HG02970 (cell line): Measurements from ENCODE around the gene UGP2.
"Not testable (repeated sequence)": the region's sequence is repeated elsewhere in the genome, so short reads cannot be mapped to it uniquely, and the experiment has no call there.

Experiments
- ATAC-seq: cut with Tn5 transposase; IDR thresholded peaks from one replicate; pipeline ENCODE4 v1.9.1; 2021; ENCODE audit warnings: mild to moderate bottlenecking, moderate library complexity, moderate number of reproducible peaks; ENCODE audit not compliant: unreplicated experiment, low FRiP score

Gene UGP2

DNA sequence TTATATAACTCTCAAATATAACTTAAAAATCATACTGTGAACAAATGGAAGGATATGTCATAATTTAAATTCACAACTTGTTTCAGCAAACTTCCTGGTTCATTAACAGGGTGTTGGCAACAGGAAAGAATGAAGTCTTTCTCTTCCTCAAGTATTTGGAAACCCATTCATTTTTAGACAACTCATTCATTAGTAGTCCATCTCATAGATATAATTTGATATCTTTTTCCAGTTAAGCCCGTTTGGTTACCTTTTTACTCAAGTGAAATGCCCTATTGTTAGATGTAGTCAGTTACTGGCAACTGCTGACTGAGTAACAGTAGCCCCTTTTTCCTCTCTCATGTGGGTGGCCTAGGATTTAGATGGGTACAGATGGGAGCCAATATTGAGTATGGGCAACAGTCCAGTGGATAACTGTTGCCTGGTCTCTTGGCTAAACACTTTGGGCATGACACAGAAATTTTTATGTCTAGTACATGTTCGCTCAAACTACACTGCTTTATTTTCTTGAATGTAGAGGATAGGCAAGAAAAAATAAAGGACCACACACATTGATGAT, 4.6 kb upstream of the UGP2 start:
- no peak for ATAC-seq

DNA sequence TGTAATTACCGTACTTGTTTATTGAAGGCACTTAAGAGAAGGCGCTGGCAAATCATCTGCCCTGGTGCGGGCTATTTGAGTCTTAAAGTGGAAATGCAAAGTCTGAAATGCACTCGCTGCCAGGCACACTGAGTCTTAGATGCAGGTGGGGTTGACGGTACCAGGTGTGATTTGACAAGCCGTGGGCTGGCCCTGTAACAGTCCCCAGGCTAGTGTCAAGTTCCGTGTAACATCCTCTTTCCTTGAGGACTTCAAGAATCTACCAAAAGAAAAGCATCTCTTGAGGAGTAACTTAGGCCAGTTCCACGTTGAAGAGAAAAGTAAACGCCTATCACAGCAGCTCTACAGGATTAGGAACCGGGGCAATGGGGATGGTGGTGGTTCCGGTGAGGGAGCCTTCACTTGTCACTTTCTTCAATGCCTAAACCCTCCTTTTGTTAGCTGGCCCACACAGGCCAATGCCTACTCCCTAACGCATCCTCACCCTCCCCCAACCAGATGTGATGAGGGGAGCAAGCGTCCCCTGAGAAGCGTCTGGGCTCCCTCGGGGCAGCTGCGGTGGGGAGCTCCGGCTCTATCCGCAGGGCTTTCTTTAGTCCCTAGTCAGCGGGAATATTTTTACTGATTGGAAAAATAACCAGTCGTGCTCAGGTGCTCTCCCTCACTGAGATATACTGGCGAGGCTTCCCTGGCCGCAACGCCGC, 1.5 kb upstream of the UGP2 start:
- peak; percentile 25 for ATAC-seq

DNA sequence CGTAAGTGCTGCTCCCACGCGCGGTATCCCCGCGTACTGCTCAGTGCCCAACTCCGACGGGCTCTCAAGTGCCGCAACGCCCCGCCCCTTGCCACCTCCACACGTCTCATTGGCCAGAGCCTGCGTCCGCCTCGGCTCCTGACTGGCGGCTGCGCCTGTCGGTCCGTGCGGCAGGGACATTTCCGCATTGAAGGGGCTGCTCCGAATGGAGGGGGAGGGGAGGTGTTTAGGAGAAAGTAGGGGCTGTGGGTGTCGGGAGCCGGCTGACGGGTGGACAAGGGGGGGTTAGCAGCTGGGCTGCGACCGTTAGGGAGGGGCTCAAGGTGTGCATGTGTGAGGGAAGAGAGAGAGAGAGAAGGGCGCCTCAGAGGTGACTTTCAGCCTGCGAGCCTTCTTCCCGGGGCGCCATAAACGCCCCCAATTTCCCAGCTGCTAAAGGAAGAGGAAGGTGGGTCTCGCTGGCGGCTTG, 877 bp upstream of the UGP2 start:
- ATAC-seq, result peak; percentile 90

DNA sequence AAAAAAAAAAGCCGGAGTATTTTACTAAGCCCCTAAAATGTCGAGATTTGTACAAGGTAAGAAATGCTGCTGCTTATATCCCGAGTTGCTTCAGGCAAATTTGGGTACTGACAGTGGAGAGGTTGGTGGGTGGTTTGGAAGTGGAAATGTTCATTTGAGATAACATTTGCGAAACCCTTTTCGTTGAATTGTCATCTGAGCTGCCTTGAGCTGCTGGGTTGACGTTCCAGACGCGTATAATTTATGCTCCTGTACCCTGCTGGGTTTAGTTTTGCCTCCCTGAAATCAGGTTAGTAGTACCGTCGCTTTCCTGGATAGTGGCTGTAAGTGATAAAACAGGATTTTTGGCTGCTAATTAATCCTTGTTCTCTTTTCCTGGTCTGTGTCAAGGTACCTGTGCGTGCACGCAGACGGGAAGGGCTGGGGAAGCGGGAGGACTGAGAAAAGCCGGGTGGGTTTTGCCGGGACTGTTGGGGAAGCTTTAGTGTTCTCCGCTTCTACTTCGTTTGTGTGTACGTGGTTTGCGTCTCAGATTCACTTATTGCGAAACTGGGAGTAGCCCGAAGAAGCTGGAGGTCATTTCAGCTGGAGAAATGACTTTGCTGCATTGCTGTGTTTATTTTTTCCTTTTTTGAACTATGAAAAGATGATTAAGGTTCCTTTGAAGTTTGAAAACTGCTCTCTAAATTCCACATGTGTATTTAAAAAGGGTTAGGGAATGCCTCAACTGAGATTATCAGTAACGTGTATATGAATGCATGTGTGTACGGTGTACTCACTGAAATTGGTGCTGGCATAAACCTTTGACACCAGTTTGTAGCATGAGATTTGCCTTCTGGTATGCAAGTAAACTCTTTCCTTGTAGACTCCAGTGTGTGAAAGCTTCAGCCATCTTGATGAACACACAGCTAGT, 709 bp downstream of the UGP2 start:
- no peak for ATAC-seq

DNA sequence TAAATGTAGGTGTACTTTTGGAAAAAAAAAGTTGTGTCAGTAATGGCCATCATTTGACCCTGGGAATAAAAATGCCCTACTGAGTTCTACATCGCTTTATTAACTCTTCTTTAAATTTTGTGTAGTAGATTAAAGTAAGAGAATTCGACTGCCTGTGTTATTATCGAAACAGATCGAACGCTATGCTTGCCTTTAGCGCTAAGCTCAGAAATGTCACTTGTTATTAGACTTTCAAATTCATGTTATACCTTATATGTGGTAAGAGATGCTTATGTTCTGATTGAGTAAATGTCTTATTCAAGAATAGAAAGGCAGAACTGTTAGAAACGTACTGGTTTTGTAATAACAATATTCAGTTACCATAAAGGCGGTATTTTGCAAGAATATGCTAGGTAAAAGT, 1.4 kb downstream of the UGP2 start:
- ATAC-seq, result no peak

DNA sequence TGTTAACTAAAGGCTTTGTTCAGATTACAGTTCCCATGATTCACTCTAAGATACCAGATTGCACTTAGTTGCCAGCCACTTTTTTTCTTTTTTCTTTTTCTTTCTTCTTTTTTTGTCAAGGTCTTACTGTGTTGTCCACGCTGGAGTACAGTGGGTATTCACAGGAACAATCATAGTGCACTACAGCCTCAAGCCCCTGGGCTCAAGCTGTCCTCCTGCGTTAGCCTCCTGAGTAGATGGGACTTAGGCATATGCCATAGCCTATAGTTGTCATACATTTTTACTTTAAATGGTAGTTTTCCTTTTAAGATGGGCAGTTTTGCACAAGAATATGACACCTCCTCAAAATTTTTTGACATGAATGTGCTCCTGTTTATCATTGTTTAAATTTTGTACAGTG, 2.1 kb downstream of the UGP2 start:
- ATAC-seq, result no peak

DNA sequence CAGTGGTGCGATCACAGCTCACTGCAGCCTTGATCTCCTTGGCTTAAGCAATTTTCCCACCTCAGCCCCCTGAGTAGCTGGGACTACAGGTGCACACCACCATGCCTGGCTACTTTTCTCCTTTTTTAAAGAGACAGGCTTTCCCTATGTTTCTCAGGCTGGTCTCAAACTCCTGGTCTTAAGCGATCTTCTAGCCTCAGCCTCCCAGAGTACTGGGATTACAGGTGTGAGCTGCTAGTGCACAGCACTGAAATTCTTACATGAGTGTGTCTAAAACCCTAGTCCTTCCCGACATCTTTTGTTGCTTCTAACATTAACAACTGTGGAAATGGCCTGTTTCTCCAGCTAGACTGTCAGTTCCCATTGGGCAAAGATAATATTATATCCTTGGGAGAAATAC, 2.9 kb downstream of the UGP2 start:
- no peak for ATAC-seq

DNA sequence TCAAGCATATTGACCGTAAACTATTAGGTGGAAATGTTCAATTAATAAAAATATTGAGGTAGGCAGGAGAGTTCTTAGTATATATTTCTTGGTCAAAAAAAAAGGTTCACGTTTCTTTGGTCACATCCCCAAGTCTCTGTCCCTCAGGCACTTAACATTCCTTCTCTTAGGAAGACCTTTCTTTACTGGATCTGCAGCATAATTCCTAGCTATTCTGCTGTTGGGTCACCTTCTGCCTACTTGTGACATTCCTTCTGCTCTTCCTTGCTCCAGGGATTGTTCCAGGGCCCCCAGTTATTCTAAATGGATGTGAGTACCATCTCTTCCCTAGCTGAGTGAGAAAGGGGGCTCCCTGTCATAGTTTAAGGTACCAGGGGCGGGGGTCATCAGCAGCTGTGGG, 4.2 kb downstream of the UGP2 start:
- no peak for ATAC-seq

DNA sequence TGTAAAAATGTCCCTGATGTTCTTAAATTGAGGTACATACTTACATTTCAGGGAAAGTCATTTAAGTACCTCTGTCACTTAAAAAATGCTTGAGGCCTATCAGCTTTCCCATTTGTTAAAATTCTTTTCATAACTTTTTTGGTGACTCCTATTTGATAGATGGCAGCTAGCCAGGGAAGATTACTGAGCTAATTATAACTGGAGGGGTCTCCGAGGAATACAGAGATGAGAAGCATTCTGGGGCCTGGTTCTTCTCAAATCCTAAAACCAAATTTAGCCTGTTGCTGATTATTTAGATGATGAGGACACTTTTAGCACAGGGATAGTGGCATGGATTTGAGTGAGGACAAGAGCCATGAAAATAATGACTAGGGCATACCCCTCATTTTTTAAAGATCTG, 4.8 kb downstream of the UGP2 start:
- no peak for ATAC-seq

DNA sequence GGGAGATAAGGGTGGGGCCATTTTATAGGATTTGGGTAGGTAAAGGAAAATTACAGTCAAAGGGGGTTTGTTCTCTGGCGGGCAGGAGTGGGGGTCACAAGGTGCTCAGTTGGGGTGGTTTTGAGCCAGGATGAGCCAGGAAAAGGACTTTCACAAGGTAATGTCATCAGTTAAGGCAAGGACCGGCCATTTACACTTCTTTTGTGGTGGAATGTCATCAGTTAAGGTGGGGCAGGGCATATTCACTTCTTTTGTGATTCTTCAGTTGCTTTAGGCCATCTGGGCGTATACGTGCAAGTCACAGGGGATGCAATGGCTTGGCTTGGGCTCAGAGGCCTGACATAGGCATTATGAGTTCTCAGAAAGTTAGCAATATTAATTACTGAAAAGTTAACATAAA, 5.9 kb downstream of the UGP2 start:
- not testable (repeated sequence) for ATAC-seq

DNA sequence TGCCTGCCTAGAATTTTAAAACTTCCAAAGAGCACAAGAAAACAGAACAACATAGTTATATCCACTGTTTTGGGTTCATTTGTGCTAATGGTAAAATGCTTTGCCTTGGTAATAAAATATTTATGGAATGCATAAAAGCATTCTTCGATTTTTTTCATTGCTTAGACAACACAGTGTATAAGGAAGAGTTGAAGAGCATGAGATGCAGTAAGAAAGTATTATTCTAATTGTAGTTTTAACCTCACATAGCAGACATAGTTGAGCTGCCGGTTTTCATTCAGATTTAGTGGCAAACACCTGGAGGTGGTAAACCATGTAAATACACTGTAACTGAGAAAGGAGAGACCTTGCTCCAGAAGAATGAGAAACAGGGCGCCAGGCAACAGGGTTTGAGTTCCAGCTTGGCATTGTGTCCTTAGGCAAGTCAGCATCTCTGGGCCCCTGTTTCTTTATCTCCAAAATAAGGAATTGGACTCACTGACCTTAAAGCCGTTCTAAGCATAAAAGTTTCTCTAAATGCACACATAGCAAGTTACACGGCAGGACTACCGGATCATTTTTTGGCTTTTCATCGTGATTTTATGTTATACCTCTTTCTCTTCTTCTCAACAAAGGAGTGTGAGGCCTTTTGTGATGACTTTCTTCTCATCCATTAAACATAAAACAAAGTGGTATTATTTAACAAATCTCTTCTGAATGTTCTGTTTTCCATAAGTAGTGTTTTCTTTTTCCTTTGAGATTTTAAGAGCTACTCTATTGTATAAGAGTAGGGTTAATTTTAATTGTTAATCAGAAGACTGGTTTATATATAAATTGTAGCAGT, 7.9 kb downstream of the UGP2 start:
- ATAC-seq, result no peak

DNA sequence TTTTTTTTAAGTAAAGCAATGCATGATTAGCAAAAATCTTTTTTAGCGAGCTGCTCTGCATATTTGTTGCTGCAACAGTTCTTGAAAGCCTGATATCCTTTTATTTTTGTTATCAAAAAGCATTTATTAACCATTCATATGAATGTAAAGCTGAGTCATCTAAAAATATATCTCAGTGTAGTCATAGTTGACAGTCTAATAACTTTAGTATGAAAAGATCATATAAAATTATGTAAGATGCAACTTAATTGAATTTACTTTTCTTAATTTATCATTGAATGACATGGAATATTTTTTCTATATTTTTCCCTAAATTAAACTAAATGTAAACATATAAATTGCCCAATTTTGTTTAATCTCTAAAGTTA, 8.5 kb downstream of the UGP2 start:
- ATAC-seq, result no peak

DNA sequence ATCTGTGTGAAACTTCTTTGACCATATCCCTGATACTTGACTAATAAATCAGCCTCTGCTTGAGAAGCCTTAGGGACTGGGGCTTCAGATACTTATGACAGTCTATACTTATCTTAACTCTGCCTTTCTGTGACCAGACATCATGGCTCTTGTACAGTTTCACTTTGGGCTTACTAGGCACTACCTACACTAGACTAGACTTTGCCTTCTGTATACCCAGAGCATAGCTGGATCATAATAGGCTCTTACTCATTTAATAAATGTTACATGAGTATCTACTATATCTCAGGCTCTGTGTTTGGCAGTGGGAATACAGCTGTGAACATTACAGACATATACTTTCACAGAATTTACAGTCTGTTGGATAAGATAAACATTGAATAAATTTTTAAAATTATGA, 9.0 kb downstream of the UGP2 start:
- ATAC-seq, result no peak

DNA sequence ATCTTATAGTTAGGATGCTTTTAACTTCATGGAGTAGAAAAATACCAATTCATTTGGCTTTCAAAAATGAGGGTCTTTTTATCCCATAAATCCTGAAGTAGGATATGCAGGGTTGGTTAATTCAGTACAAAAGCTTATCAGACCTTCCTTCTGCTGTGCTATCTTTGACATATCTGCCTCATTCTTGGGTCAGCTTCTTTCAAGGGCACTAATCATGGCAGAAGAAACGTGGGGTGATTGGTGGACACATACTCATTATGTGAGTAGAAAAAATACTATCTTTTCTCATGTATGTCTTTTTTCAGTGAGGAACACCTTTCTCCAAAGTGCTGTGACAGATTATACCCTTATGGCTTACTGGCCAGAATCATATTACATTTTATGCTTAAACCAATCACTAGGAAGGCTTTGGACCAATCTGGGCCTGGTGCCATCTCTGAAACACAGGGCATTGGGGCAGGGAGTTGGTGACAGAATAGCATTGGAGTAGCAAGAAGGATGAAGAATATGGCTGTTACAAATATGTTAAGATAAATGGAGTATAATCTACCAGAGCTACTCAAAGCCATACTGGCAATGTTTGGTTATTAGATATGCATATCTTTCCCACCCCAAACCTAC, 10.1 kb downstream of the UGP2 start:
- ATAC-seq, result no peak

DNA sequence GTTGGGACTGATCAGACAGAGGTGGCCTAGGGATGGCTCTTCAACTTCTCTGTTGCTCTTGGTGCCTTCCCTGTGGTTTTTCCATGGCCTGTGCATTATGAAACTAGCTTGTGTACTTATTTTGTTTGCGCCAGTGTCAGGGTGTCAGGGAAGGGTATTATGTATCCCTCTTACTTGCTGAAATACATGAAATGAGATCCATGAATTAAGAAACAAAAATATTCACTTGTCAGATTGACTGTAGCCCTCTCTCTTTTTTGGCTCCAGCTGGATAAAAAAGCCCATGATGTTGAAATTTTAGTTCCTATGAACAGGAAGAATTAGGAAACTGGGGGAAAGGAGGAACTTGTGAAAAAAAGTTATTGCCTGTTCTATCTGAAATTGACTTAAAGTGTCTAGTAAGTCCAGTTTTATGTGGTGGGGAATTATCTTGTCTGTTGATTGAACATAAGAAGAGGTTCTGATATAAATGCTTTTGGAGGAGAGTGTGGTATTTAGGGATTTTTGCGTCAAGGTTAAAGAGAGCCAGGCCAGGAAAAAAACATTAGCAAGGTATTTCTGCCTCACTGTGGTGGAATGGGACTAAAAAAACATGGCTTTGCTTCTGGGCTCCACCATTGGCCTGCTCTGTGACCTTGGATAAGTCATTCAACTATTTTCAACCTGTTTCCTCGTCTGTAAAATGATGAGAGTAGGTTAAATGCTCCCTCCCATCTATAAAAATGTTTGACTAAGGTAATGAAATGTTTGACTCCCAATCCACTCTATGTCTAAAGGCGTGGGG, 12.0 kb downstream of the UGP2 start:
- ATAC-seq, result no peak

DNA sequence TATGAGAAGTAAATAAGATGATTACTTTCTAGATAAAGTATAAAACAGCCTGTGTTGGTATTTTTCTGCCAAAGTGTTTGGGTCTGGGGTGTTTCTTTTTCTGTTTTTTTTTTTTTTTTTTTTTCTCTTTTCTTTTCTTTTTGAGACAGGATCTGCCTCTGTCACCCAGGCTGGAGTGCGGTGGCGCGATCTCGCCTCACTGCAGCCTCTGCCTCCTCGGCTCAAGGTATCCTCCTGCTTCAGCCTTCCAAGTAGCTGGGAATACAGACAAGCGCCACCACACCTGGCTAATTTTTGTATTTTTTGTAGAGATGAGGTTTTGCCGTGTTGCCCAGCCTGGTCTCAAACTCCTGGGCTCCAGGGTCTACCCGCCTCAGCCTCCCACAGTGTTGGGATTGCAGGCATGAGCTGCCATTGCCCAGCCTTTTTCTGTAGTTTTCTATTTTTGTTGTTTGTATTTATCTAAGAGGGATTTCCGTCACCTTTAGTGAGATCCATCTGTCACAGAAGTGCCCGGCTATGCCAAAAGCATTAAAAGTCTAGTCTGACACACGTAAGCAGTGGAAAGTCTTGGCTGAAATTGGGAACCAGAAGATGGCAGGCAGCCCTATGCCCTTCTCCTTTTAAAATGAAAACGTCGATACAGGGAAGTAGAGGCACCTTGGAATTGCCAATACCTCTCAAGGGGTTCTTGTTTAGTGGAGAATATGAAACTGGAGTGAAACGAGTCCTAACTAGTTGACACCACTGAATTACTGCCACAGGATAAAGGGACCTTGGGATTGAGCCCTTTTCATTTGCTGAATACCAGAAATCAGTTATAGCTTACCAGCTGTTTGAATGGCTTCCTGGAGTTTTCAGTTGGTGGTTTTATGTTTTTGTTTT, 14.0 kb downstream of the UGP2 start:
- ATAC-seq, result no peak

DNA sequence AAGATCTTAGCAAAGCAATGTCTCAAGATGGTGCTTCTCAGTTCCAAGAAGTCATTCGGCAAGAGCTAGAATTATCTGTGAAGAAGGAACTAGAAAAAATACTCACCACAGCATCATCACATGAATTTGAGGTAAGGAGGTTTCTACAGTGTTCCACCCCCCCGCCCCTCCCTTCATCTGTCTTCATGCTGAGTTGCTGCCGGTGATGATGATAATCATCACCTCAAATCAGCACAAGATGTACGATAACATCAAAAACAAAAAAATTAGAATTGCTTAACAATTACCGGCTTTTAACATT, 14.6 kb downstream of the UGP2 start:
- ATAC-seq, result no peak

DNA sequence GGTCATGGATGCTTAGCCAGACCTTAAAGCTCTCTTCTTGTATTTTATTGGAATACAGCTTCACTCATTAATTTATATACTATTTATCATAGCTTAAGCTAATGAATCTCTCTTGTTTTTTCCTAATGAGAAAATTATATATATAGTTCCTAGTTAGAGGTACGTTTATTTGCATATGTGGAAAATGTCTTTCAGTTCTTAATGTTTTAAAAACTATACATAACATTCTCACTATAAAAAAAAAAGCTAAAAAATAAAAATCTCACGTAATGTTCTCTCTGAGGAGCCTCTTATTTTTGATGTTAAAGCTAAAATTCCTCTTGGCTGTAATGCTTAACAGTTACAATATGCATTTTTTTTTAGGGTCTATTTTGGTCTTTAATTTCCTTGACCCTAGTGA, 16.6 kb downstream of the UGP2 start:
- ATAC-seq, result no peak
